RPMI7951 (cell line): ENCODE data around the gene TKFC. TPM values are rescaled to one million over a fixed set of nuclear protein-coding genes. Genes with fewer than 3 reads are reported as not detected.
A peak's percentile ranks its signal among the peaks of the same experiment; 100 is the strongest.

Experiments used
- DNase-seq: peaks from one replicate; pipeline ENCODE4 v3.0.0-alpha.2; 2012; ENCODE audit warnings: low read depth
- total RNA-seq: library from RNA; depleted of rRNA; stranded (reverse); fragments of >200 nt; shearing (Covaris generic); gene quantifications from 2 replicates; pipeline ENCODE4 v1.2.3, GENCODE V29; 2014

The TKFC gene
- total RNA-seq, 1 experiment from 2014 or later: 16.1 TPM

- peak; percentile 85 for DNase-seq
These were observed 12.2 kb downstream of the TKFC start for GRCh38 chr11:61345170-61345610.

GRCh38 chr11:61345954-61346843 is 13.2 kb downstream of the TKFC start:
- DNase-seq: no peak

- DNase-seq: peak; percentile 88
These were observed 15.0 kb downstream of the TKFC start for GRCh38 chr11:61347916-61348461.

- peak; percentile 86 for DNase-seq
These were observed 16.2 kb downstream of the TKFC start for GRCh38 chr11:61349189-61349751.

GRCh38 chr11:61349916-61350315 is 16.9 kb downstream of the TKFC start:
- DNase-seq: no peak

GRCh38 chr11:61350336-61350735 is 17.3 kb downstream of the TKFC start:
- no peak for DNase-seq

GRCh38 chr11:61350803-61351202 is 17.8 kb downstream of the TKFC start:
- no peak for DNase-seq

- DNase-seq: no peak
These were observed 19.0 kb downstream of the TKFC start for GRCh38 chr11:61352038-61352437.

GRCh38 chr11:61353131-61354067 is 20.4 kb downstream of the TKFC start:
- DNase-seq: no peak

- no peak for DNase-seq
These were observed 21.2 kb downstream of the TKFC start for GRCh38 chr11:61354208-61354607.

- no peak for DNase-seq
These were observed 23.7 kb downstream of the TKFC start for GRCh38 chr11:61356706-61357105.

- no peak for DNase-seq
These were observed 24.3 kb downstream of the TKFC start for GRCh38 chr11:61357233-61357893.

- no peak for DNase-seq
These were observed 24.8 kb downstream of the TKFC start for GRCh38 chr11:61357894-61358239.

GRCh38 chr11:61358566-61358965 is 25.5 kb downstream of the TKFC start:
- DNase-seq: no peak

- no peak for DNase-seq
These were observed 26.5 kb downstream of the TKFC start for GRCh38 chr11:61359516-61359915.

GRCh38 chr11:61361237-61361740 is 28.3 kb downstream of the TKFC start:
- no peak for DNase-seq

- peak; percentile 93 for DNase-seq
These were observed 28.9 kb downstream of the TKFC start, which contains the start of the genes CYB561A3 and TMEM138 for GRCh38 chr11:61361741-61362541. CYB561A3 (minus strand) TSS chr11:61361882; CDS start chr11:61356713, 5,169 bp downstream. TMEM138 (plus strand) TSS chr11:61362374; CDS start chr11:61364391, 2,017 bp downstream.

- peak; percentile 52 for DNase-seq
These were observed 29.5 kb downstream of the TKFC start for GRCh38 chr11:61362542-61362875.

GRCh38 chr11:61364012-61364675 is 31.1 kb downstream of the TKFC start:
- no peak for DNase-seq

- no peak for DNase-seq
These were observed 34.4 kb downstream of the TKFC start for GRCh38 chr11:61367406-61367805.
